B cell (primary cell): ENCODE results near the gene MFSD2A.

ENCODE experiments used
- CTCF ChIP-seq: fragments of 200-600 bp; IDR thresholded peaks from one replicate; pipeline ENCODE4 v1.8.0; 2022; ENCODE audit warnings: antibody characterized with exemption, mild to moderate bottlenecking
- EZH2 ChIP-seq: IDR thresholded peaks from 2 replicates; pipeline ENCODE4 v1.6.1; 2012; ENCODE audit warnings: borderline replicate concordance, low read depth, mild to moderate bottlenecking, moderate library complexity, low read length; ENCODE audit not compliant: insufficient read depth, poor library complexity, severe bottlenecking

GRCh38 chr1:39959651-39960333, 4.8 kb downstream of the MFSD2A start:
- TF ChIP-seq EZH2, result no peak
- TF ChIP-seq CTCF, result no peak
